ENCODE results near the gene IL1F10. TPM values are rescaled to one million over a fixed set of nuclear protein-coding genes. Genes with fewer than 3 reads are reported as not detected.

IL1F10 gene
- total and polyA plus RNA-seq, 10 of the 15 experiments (the other 5 are each of a cell fraction or from before 2014, with no cell fraction given) = not detected

- Histone ChIP-seq H3K9ac (ENCODE audit: control insufficient read depth, insufficient read depth, low read length) (no peak overlapping the region), H3K79me2 (ENCODE audit: control insufficient read depth, insufficient read depth, low read length) (no peaks in the 10 kb centered on the region), H3K27me3 (replicated peaks in 1 of 2; ENCODE audit: control insufficient read depth in 2 of 2, insufficient read depth in 2 of 2, low read length in 1 of 2) (peaks cover 0 to 3% of the 10 kb centered on the region in 2 experiments; a peak in 2 of 4 replicates), H2AFZ (ENCODE audit: control insufficient read depth, low read depth, low read length) (no peak overlapping the region), H4K20me1 (ENCODE audit: control insufficient read depth, insufficient read depth) (no peaks in the 10 kb centered on the region), H3K36me3 (ENCODE audit: control insufficient read depth in 2 of 2, insufficient read depth in 2 of 2, low read length in 1 of 2) (no peaks in the 10 kb centered on the region), H3K4me1 (ENCODE audit: control insufficient read depth, insufficient read depth, low read length) (no peaks in the 10 kb centered on the region), H3K4me3 (no peak overlapping the region), H3K4me2 (ENCODE audit: control insufficient read depth, insufficient read depth) (no peak overlapping the region), H3K27ac (ENCODE audit: control insufficient read depth, insufficient read depth) (no peak overlapping the region), H3K9me3 (replicated peaks; ENCODE audit: control insufficient read depth, insufficient read depth, low read length) (no peaks in the 10 kb centered on the region)
- intact Hi-C loops (cut with micrococcal nuclease; ENCODE audit: unreplicated experiment) (no loop called here), in situ Hi-C loops (cut with MboI) (no loop called here)
- SMC1A ChIA-PET (ENCODE audit: uncharacterized antibody, unreplicated experiment) = no interaction called here
- RAD21 ChIA-PET (ENCODE audit: unreplicated experiment) = no interaction called here
- POLR2A ChIA-PET = no interaction called here
- DNase-seq (ENCODE audit: low read depth, low spot score) (no peak), ATAC-seq (no peak), FAIRE-seq (no peak)
- BruUV-seq (replicated peaks) = no TSS peak
- 59% methylated on average over 9 of the region's 9 CpGs for WGBS (ENCODE audit: insufficient coverage, insufficient replicate concordance, low lambda C conversion rate, missing lambda C conversion rate)
- CTCF ChIA-PET = no interaction called here
- TF ChIP-seq BCL3 (IDR thresholded peaks at IDR 0.05; ENCODE audit: borderline replicate concordance, insufficient read depth, low read depth, low read length, poor library complexity, severe bottlenecking) = no peak
- TF ChIP-seq TBL1XR1 (IDR thresholded peaks at IDR 0.05; ENCODE audit: low read depth, low read length) = no peak
- TF ChIP-seq USF1 (IDR thresholded peaks at IDR 0.05; ENCODE audit: borderline replicate concordance, extremely low read length, insufficient read depth, low read depth, low read length) = no peak
- no peak for TF ChIP-seq REST (IDR thresholded peaks at IDR 0.05; ENCODE audit: low read depth, low read length)
- TF ChIP-seq CEBPZ (IDR thresholded peaks at IDR 0.05; ENCODE audit: low read depth, low read length) = no peak
- no peak for TF ChIP-seq TAF1 (IDR thresholded peaks at IDR 0.05; ENCODE audit: borderline replicate concordance, low read depth, low read length)
- no peak for TF ChIP-seq NFIC (IDR thresholded peaks at IDR 0.05; ENCODE audit: low read depth, low read length)
- no peak for TF ChIP-seq ATF7 (IDR thresholded peaks at IDR 0.05; ENCODE audit: low read depth)
- TF ChIP-seq, protein P1, sequence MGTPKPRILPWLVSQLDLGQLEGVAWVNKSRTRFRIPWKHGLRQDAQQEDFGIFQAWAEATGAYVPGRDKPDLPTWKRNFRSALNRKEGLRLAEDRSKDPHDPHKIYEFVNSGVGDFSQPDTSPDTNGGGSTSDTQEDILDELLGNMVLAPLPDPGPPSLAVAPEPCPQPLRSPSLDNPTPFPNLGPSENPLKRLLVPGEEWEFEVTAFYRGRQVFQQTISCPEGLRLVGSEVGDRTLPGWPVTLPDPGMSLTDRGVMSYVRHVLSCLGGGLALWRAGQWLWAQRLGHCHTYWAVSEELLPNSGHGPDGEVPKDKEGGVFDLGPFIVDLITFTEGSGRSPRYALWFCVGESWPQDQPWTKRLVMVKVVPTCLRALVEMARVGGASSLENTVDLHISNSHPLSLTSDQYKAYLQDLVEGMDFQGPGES (IDR thresholded peaks at IDR 0.05) = no peak
- no peak for TF ChIP-seq ZBTB33 (IDR thresholded peaks at IDR 0.05)
- no peak for TF ChIP-seq POLR2AphosphoS2 (IDR thresholded peaks at IDR 0.05; ENCODE audit: low read depth, low read length)
- no peak for TF ChIP-seq LARP7 (IDR thresholded peaks at IDR 0.05)
Measured at GRCh38 chr2:113036763-113037162, 31.0 kb upstream of the IL1F10 start.
